MM.1S (cell line): ENCODE data around the gene SAMD3.

Source experiments
- EZH2 ChIP-seq: fragments of 300-600 bp; sonication (generic); optimal IDR thresholded peaks from 2 replicates; pipeline ENCODE3; 2017; ENCODE audit warnings: low read depth, mild to moderate bottlenecking, antibody characterized with exemption, low read length, mixed read lengths
- EZH2phosphoT487 ChIP-seq: fragments of 300-600 bp; sonication (generic); IDR thresholded peaks from 2 replicates; pipeline ENCODE4 v1.6.1; 2018; ENCODE audit warnings: antibody characterized with exemption, low read length
- TF ChIP-seq, protein P1 (sequence below): fragments of 300-600 bp; sonication (generic); IDR thresholded peaks from 2 replicates; pipeline ENCODE4 v1.5.1; 2016; ENCODE audit warnings: antibody characterized with exemption, low read length, mixed read lengths

DNA sequence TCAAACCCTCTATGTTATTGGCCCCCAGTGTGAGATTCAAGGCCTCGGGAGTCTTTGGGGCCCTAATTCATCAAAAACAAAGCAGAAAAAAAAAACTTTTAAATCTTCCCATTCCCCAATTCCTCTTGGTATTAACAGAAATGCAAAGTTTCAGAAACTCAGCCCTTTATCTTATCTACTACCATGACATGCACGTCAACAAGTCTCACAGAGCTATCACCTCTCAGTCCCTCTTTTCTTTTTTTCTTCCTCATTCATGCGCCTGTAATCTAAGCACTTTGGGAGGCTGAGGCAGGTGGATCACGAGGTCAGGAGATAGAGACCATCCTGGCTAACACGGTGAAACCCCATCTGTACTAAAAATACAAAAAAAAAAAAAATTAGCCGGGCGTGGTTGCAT is 22.7 kb downstream of the SAMD3 start:
- TF ChIP-seq EZH2phosphoT487 (no peak), EZH2 (no peak)
- TF ChIP-seq, protein P1, sequence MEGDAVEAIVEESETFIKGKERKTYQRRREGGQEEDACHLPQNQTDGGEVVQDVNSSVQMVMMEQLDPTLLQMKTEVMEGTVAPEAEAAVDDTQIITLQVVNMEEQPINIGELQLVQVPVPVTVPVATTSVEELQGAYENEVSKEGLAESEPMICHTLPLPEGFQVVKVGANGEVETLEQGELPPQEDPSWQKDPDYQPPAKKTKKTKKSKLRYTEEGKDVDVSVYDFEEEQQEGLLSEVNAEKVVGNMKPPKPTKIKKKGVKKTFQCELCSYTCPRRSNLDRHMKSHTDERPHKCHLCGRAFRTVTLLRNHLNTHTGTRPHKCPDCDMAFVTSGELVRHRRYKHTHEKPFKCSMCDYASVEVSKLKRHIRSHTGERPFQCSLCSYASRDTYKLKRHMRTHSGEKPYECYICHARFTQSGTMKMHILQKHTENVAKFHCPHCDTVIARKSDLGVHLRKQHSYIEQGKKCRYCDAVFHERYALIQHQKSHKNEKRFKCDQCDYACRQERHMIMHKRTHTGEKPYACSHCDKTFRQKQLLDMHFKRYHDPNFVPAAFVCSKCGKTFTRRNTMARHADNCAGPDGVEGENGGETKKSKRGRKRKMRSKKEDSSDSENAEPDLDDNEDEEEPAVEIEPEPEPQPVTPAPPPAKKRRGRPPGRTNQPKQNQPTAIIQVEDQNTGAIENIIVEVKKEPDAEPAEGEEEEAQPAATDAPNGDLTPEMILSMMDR, result no peak
